Omental fat pad (tissue), 4 donors: ENCODE measurements around the gene LPO. TPM values are rescaled to one million over a fixed set of nuclear protein-coding genes. Genes with fewer than 3 reads are reported as not detected.

Experiments used
- ATAC-seq: fragments of 150-250 bp; one replicate; pipeline ENCODE4 v1.9.1; 2016; ENCODE audit warnings: mild to moderate bottlenecking, moderate library complexity; ENCODE audit not compliant: low FRiP score
- DNase-seq: peaks from one replicate; pipeline ENCODE4 v3.0.0-alpha.2; 2019; ENCODE audit warnings: low spot score
- total RNA-seq, 4 donors: library from RNA; depleted of rRNA; stranded (reverse); fragments of >200 nt; gene quantifications; one replicate each; pipeline ENCODE4 v1.1.0, GENCODE V29; 2016
- TF ChIP-seq, protein P1 (sequence below), 3 donors: fragments of 450-650 bp; IDR thresholded peaks; one replicate each; pipeline ENCODE4 v1.5.1; 2016 to 2017; ENCODE audit warnings: antibody characterized with exemption in 3 of 3, mild to moderate bottlenecking in 3 of 3, moderate library complexity in 2 of 3

LPO gene
- total RNA-seq, 4 donors from 2014 or later: 0.46 TPM; not detected in 3

DNA sequence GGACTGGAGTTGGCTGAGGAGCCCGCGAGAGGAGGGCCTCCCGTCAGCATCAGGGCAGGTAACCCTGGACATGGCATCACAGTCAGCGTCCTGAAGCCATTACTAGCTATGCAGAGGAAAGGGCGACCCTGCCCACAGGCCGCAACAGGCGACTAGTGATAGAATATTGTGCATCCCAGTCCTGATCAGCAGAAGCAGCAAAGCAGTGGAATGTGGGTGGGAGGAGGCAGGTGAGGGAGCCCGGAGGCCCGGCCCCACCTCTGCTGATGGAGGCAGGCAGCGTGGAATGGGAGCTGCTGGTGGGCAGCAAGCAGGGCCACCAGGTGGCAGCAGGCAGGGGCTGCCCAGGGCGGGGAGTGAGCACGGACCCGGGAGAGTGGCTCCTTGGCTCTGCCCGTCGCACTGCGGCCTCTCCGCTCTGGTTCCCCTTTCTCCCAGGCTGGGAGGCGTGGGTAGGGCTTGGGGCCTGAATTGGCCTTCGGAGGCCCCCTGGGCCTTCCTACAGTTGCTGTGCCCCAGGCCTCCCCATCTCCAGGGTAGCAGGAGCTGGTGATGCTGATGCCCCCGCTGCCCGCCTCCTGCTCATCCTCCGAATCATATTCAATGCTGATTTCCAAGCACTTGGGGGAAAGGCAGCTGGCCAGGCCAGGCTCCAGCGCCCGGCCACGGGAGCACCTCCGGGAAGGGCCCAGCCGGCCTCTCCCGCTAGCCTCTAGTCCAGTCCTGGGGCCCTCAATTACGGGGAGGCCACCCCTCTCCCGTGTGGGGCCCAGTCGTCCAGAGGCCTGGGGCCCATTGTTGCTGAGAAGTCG lies 70.0 kb downstream of the LPO start:
- ATAC-seq: no peak

DNA sequence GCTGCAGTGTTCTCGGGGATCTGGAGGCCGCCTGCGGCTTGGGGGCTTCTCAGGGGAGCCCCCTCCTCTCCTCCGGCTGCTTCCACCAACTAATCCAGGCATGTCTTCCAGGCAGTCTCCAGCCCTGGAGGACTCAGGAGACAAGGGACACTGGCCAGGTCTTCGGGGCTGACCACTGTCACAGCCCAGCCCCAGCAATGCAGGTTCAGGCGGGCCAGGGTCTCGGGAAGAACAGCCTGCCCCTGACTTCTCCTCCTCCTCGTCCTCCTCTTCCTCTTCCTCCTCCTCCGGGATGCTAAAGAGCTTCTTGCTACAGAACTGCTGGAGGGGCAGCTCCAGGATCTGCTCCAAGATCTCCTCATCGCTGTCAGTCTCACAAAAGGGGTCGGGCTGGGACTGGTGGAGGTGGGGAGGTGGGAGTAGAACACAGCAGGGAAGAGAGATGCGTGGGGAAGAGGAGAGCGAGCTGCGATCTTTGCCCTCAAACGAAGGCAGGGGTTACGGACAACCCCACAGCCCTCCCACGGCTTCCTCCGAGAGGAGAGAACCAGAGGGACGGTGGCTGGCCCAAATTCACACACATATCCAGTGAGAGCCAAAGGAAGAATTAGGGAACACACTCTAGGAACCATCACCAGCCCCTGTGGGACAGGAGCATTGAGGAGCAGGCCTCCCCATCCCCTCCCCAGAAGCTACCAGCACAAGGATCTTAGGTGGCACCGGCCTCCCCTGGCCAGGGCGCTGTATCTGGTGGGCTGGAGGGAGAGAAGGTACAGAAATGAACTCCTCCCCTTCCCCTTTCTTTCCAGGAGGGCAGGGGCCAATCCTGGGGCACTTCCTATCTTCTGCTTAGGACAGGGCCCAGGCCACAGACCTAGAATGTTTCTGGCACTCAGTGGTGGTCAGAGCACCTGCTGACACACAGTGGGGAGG lies 70.9 kb downstream of the LPO start:
- DNase-seq (no peak), ATAC-seq (no peak)
- TF ChIP-seq, protein P1, sequence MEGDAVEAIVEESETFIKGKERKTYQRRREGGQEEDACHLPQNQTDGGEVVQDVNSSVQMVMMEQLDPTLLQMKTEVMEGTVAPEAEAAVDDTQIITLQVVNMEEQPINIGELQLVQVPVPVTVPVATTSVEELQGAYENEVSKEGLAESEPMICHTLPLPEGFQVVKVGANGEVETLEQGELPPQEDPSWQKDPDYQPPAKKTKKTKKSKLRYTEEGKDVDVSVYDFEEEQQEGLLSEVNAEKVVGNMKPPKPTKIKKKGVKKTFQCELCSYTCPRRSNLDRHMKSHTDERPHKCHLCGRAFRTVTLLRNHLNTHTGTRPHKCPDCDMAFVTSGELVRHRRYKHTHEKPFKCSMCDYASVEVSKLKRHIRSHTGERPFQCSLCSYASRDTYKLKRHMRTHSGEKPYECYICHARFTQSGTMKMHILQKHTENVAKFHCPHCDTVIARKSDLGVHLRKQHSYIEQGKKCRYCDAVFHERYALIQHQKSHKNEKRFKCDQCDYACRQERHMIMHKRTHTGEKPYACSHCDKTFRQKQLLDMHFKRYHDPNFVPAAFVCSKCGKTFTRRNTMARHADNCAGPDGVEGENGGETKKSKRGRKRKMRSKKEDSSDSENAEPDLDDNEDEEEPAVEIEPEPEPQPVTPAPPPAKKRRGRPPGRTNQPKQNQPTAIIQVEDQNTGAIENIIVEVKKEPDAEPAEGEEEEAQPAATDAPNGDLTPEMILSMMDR (IDR thresholded peaks at IDR 0.05): no peak

More for the DNA sequence above, 70.0 kb downstream of the LPO start:
- TF ChIP-seq, protein P1 (IDR thresholded peaks at IDR 0.05): no peak
- no peak for DNase-seq

DNA sequence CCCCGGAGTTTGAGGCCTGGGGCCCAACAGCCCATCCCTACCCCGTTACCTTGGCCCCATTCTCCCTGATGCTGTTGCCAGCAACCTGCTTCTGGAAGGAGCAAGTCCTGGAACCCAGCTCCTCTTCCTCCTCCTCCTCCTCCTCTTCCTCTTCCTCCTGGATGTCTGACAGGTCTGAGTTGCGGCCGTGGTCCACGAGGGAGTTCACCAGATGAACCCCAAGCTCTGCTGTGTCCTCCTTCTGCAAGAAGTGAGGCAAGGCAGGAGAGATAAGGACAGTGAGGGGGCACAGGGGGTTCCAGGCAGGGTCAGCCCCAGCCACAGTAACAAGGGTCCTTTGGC lies 71.5 kb downstream of the LPO start:
- DNase-seq (no peak), ATAC-seq (no peak)
- TF ChIP-seq, protein P1 (IDR thresholded peaks at IDR 0.05): no peak

DNA sequence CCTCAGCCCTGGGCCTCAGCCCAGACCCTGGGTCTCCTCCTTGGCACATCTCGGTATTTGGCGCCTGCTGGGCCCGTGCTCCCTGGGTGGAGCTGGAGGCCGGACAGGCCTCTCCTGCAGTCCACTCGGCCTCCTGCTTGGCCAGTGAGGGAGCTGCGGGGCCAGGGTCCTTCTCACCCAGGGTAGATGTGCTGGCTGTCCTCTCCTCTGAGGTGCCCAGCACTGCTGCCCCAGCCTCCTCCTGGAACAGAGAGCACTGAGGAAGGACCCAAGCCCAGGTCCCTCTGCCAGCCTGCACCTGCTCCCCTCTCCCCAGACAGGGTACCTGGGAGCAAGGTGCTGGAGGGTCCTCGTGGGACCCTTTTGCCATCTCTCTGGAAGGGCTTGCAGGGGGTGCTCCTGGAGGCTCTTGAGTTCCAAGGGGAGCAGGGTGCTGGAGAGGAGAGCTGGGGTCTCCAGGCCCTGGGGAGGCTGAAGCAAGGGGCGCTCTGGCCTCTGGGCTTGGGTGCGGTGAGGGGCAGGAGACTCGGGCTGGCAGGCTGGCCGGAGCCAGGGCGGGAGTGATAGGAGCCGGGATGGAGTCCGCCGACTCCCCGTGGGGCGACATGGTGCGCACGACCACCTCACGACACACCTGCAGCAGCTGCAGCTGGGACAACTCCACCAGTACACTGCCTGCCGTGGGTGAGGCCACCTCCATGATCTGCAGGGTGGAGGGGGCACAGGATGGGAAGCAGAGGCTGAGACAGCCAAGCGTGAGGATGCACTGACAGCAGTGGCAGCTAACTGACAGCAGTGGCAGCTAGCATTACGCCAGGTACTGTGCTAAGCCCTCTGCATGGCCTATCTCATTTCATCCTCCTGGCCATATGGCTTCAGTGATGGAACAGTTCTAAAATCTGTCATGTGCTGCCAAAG lies 72.4 kb downstream of the LPO start:
- ATAC-seq (no peak), DNase-seq (no peak)
- TF ChIP-seq, protein P1 (IDR thresholded peaks at IDR 0.05): no peak

DNA sequence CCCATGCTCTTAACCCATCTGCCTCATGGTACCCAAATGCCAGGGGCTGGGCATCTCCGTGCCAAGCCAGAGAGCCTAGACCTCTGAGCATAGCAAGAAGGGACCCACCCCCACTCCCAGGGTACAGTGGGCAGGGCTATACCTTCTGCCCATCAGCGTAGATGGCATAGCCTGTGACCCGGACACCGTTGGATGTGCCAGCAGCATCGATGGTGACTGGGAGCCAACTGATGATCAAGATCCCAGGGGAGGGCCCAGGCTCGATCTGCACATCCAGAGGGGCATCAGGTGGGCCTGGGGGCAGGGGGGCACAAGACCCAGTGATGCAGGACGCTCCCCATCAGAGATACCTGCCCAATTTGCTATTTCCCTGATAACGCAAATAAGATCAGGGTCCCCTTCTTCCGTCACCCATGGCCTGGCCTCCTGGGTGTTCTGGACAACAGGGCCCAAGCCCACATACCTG lies 73.1 kb downstream of the LPO start:
- ATAC-seq (no peak), DNase-seq (no peak)

More for the DNA sequence above, 73.1 kb downstream of the LPO start:
- TF ChIP-seq, protein P1 (IDR thresholded peaks at IDR 0.05): no peak
